ENCODE data around the gene SLC37A1. TPM values are rescaled to one million over a fixed set of nuclear protein-coding genes. Genes with fewer than 3 reads are reported as not detected.
A peak's percentile ranks its signal among the peaks of the same experiment; 100 is the strongest.

SLC37A1 gene
- total and polyA plus RNA-seq, 8 donors, result 4.7 to 14.3 (median 7.9) TPM

GRCh38 chr21:42630626-42631025 lies 117.0 kb downstream of the SLC37A1 start:
- no peaks in the 10 kb centered on the region for H3K27me3 ChIP-seq
- intact Hi-C loops (cut with DNase I), result no loop called here
- H3K9me3 ChIP-seq, result no peaks in the 10 kb centered on the region
- H3K36me3 ChIP-seq, result no peaks in the 10 kb centered on the region
- WGBS, 2 donors, result 29 to 44% methylated on average over 9 of the region's 9 CpGs
- DNase-seq (peak in 4 of 6 donors; percentile 10 to 61 (median 37)), ATAC-seq (peak; percentile 55 to 87 (median 78)), FAIRE-seq (no peak)
- no peak overlapping the region for H3K4me3 ChIP-seq
- TF ChIP-seq, protein P1, sequence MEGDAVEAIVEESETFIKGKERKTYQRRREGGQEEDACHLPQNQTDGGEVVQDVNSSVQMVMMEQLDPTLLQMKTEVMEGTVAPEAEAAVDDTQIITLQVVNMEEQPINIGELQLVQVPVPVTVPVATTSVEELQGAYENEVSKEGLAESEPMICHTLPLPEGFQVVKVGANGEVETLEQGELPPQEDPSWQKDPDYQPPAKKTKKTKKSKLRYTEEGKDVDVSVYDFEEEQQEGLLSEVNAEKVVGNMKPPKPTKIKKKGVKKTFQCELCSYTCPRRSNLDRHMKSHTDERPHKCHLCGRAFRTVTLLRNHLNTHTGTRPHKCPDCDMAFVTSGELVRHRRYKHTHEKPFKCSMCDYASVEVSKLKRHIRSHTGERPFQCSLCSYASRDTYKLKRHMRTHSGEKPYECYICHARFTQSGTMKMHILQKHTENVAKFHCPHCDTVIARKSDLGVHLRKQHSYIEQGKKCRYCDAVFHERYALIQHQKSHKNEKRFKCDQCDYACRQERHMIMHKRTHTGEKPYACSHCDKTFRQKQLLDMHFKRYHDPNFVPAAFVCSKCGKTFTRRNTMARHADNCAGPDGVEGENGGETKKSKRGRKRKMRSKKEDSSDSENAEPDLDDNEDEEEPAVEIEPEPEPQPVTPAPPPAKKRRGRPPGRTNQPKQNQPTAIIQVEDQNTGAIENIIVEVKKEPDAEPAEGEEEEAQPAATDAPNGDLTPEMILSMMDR (IDR thresholded peaks at IDR 0.05), result no peak
- no peaks in the 10 kb centered on the region for H3K4me1 ChIP-seq
- no peak overlapping the region for H3K27ac ChIP-seq

Other genes starting within 250 kb of the SLC37A1 start
- gene TFF3, start 198.4 kb upstream of the SLC37A1 start, total RNA-seq, result 10 to 100 TPM in 4 of 6 donors, 1 to 10 TPM in 2; 5.9 to 19.9 (median 10.6) TPM
- 10 to 100 TPM; 16.5 to 51.9 TPM for gene TFF3, start 198.4 kb upstream of the SLC37A1 start, polyA plus RNA-seq
- gene TFF2, start 162.9 kb upstream of the SLC37A1 start, total RNA-seq, result 10 to 100 TPM in 1 of 6 donors, 1 to 10 TPM in 4, under 1 TPM in 1; 0.28 to 11.3 (median 1.5) TPM
- gene TFF2, start 162.9 kb upstream of the SLC37A1 start, polyA plus RNA-seq, result 10 to 100 TPM in 1 of 2 donors, 1 to 10 TPM in 1; 1.8 to 19.6 TPM
- gene TFF1, start 147.3 kb upstream of the SLC37A1 start, total RNA-seq, result 10 to 100 TPM in 1 of 6 donors, 1 to 10 TPM in 3, under 1 TPM in 1, not detected in 1; 0.93 to 40.6 (median 2.9) TPM
- 10 to 100 TPM in 1 of 2 donors, under 1 TPM in 1; 0.80 to 10.4 TPM for gene TFF1, start 147.3 kb upstream of the SLC37A1 start, polyA plus RNA-seq
- 10 to 100 TPM in 2 of 6 donors, 1 to 10 TPM in 4; 3.1 to 11.6 (median 7.9) TPM for gene TMPRSS3, start 117.8 kb upstream of the SLC37A1 start, total RNA-seq
- 10 to 100 TPM in 1 of 2 donors, 1 to 10 TPM in 1; 6.7 to 10.9 TPM for gene TMPRSS3, start 117.8 kb upstream of the SLC37A1 start, polyA plus RNA-seq
- under 1 TPM in 5 of 6 donors, not detected in 1; 0.26 to 0.40 (median 0.32) TPM for gene UBASH3A, start 110.0 kb upstream of the SLC37A1 start, total RNA-seq
- gene UBASH3A, start 110.0 kb upstream of the SLC37A1 start, polyA plus RNA-seq, result under 1 TPM; 0.15 to 0.33 TPM
- 1 to 10 TPM in 5 of 6 donors, under 1 TPM in 1; 0.94 to 2.4 (median 1.8) TPM for gene RSPH1, start 17.6 kb upstream of the SLC37A1 start, total RNA-seq
- gene RSPH1, start 17.6 kb upstream of the SLC37A1 start, polyA plus RNA-seq, result 1 to 10 TPM; 2.3 to 5.0 TPM
- gene PDE9A, start 139.8 kb downstream of the SLC37A1 start, total RNA-seq, result 1 to 10 TPM; 1.2 to 6.2 (median 4.3) TPM
- 10 to 100 TPM in 1 of 2 donors, 1 to 10 TPM in 1; 8.1 to 14.4 TPM for gene PDE9A, start 139.8 kb downstream of the SLC37A1 start, polyA plus RNA-seq